ENCODE measurements around the gene PCSK6. TPM values are rescaled to one million over a fixed set of nuclear protein-coding genes. Genes with fewer than 3 reads are reported as not detected.
A peak's percentile ranks its signal among the peaks of the same experiment; 100 is the strongest.

Gene PCSK6
- total RNA-seq, 1 experiment from 2014 or later = 10.6 TPM

DNA sequence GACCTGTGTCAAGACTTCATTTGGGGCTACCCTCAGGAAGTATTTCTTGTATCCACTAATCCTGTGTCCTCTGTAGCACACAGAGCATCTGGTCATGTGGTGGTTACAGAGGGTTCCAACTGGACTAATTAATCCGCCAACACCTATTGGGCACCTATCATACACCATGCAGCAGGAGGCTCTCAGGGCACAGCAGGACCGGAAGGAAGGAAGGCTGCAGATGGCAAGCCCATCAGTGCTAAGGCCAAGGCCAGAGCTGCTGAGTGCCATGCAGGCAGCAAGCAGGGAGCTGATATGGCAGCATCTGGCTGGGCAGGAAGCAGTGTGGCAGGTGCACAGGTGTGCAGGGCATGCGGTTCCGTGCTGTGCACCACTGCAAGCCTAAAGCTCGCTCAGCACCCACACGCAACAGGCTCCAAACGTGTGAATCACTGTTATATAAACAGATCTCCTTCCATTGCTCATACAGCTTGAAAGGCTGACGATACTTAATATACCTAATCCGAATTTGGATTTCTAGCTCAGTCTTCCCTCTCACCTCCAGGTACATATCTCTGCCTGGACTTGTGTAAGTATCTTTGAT lies 130.1 kb downstream of the PCSK6 start:
- no TSS peak for BruUV-seq (replicated peaks)
- ChIA-PET CTCF (no interaction called here), POLR2A (no interaction called here)
- Histone ChIP-seq H3K4me3 (ENCODE audit: low read depth in 2 of 2, low read length in 2 of 2) (no peak overlapping the region), H3K27me3 (ENCODE audit: control insufficient read depth, insufficient read depth, low read length) (no peaks in the 10 kb centered on the region), H3K27ac (ENCODE audit: low read length) (no peak overlapping the region), H3K9me3 (ENCODE audit: control insufficient read depth, insufficient read depth, low read depth, low read length) (no peaks in the 10 kb centered on the region), H3K36me3 (ENCODE audit: control insufficient read depth, insufficient read depth, low read length) (no peaks in the 10 kb centered on the region), H3K4me1 (ENCODE audit: control insufficient read depth, insufficient read depth, low read length) (peaks cover 10% of the 10 kb centered on the region)
- TF ChIP-seq POLR2AphosphoS5 (IDR thresholded peaks at IDR 0.05; ENCODE audit: low read depth, low read length) (no peak), TCF7L2 (IDR thresholded peaks at IDR 0.05; ENCODE audit: low read depth, low read length) (no peak), SIN3A (IDR thresholded peaks at IDR 0.05; ENCODE audit: borderline replicate concordance, insufficient read depth, low read depth, low read length) (no peak)
- TF ChIP-seq, protein P1, sequence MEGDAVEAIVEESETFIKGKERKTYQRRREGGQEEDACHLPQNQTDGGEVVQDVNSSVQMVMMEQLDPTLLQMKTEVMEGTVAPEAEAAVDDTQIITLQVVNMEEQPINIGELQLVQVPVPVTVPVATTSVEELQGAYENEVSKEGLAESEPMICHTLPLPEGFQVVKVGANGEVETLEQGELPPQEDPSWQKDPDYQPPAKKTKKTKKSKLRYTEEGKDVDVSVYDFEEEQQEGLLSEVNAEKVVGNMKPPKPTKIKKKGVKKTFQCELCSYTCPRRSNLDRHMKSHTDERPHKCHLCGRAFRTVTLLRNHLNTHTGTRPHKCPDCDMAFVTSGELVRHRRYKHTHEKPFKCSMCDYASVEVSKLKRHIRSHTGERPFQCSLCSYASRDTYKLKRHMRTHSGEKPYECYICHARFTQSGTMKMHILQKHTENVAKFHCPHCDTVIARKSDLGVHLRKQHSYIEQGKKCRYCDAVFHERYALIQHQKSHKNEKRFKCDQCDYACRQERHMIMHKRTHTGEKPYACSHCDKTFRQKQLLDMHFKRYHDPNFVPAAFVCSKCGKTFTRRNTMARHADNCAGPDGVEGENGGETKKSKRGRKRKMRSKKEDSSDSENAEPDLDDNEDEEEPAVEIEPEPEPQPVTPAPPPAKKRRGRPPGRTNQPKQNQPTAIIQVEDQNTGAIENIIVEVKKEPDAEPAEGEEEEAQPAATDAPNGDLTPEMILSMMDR (IDR thresholded peaks at IDR 0.05) = no peak
- TF ChIP-seq, protein P2, sequence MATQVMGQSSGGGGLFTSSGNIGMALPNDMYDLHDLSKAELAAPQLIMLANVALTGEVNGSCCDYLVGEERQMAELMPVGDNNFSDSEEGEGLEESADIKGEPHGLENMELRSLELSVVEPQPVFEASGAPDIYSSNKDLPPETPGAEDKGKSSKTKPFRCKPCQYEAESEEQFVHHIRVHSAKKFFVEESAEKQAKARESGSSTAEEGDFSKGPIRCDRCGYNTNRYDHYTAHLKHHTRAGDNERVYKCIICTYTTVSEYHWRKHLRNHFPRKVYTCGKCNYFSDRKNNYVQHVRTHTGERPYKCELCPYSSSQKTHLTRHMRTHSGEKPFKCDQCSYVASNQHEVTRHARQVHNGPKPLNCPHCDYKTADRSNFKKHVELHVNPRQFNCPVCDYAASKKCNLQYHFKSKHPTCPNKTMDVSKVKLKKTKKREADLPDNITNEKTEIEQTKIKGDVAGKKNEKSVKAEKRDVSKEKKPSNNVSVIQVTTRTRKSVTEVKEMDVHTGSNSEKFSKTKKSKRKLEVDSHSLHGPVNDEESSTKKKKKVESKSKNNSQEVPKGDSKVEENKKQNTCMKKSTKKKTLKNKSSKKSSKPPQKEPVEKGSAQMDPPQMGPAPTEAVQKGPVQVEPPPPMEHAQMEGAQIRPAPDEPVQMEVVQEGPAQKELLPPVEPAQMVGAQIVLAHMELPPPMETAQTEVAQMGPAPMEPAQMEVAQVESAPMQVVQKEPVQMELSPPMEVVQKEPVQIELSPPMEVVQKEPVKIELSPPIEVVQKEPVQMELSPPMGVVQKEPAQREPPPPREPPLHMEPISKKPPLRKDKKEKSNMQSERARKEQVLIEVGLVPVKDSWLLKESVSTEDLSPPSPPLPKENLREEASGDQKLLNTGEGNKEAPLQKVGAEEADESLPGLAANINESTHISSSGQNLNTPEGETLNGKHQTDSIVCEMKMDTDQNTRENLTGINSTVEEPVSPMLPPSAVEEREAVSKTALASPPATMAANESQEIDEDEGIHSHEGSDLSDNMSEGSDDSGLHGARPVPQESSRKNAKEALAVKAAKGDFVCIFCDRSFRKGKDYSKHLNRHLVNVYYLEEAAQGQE (IDR thresholded peaks at IDR 0.05; ENCODE audit: insufficient read depth in 1 of 2, low read depth in 2 of 2, low read length in 1 of 2) = no peak
- ATAC-seq (peak; percentile 72), DNase-seq (ENCODE audit: low read depth, low spot score) (peak; percentile 30)
- intact Hi-C loops (cut with micrococcal nuclease; ENCODE audit: unreplicated experiment) (no loop called here), in situ Hi-C loops (cut with HindIII; ENCODE audit: low pct_unique_long_range_greater_than_20kb, low sequenced_read_pairs) (no loop called here)

DNA sequence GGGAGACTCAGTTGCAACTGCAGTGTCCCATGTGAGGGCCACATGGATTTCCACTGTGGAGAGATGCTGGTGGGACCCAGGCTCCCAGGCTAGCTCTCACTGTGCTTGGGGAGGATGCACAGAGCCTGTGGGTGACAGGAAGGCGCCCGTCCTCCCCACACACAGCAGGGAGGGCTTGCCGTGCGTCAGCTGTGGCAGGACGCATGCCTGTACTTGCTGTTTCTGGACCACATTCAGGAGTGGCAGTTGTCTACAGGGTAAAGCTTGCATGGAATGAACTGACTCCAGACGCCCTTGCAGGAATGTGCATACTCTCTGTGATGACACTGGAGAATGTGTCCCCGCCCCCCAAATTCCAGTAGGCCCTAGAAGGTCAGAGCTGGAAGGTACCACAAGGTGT lies 130.6 kb downstream of the PCSK6 start:
- H3K36me3 ChIP-seq (ENCODE audit: control insufficient read depth, insufficient read depth, low read length) = no peaks in the 10 kb centered on the region
- no peak overlapping the region for H3K27ac ChIP-seq (ENCODE audit: low read length)
- in situ Hi-C loops (cut with HindIII; ENCODE audit: low pct_unique_long_range_greater_than_20kb, low sequenced_read_pairs) = no loop called here
- ChIA-PET POLR2A (no interaction called here), CTCF (no interaction called here)
- H3K27me3 ChIP-seq (ENCODE audit: control insufficient read depth, insufficient read depth, low read length) = no peaks in the 10 kb centered on the region
- TF ChIP-seq POLR2AphosphoS5 (IDR thresholded peaks at IDR 0.05; ENCODE audit: low read depth, low read length) = no peak
- no peak for TF ChIP-seq SIN3A (IDR thresholded peaks at IDR 0.05; ENCODE audit: borderline replicate concordance, insufficient read depth, low read depth, low read length)
- no peak for TF ChIP-seq TCF7L2 (IDR thresholded peaks at IDR 0.05; ENCODE audit: low read depth, low read length)
- TF ChIP-seq, protein P2 (IDR thresholded peaks at IDR 0.05; ENCODE audit: insufficient read depth in 1 of 2, low read depth in 2 of 2, low read length in 1 of 2) = no peak
- TF ChIP-seq, protein P1 (IDR thresholded peaks at IDR 0.05) = no peak
- ATAC-seq (peak; percentile 57), DNase-seq (ENCODE audit: low read depth, low spot score) (no peak)
- BruUV-seq (replicated peaks) = no TSS peak
- H3K9me3 ChIP-seq (ENCODE audit: control insufficient read depth, insufficient read depth, low read depth, low read length) = no peaks in the 10 kb centered on the region
- intact Hi-C loops (cut with micrococcal nuclease; ENCODE audit: unreplicated experiment) = no loop called here
- H3K4me3 ChIP-seq (ENCODE audit: low read depth in 2 of 2, low read length in 2 of 2) = no peak overlapping the region
- peaks cover 10% of the 10 kb centered on the region for H3K4me1 ChIP-seq (ENCODE audit: control insufficient read depth, insufficient read depth, low read length)

Measured in Panc1 (cell line).